ENCODE measurements around the gene ZNRF3. TPM values are rescaled to one million over a fixed set of nuclear protein-coding genes. Genes with fewer than 3 reads are reported as not detected.
"Not testable (repeated sequence)": the region's sequence is repeated elsewhere in the genome, so short reads cannot be mapped to it uniquely, and the experiment has no call there.

The ZNRF3 gene
- polyA plus RNA-seq, 1 donor from 2014 or later: 2.9 TPM

GRCh38 chr22:29037340-29037932 is 154.1 kb downstream of the ZNRF3 start:
- Histone ChIP-seq H3K9me2 (ENCODE audit: insufficient read depth, low read length) (no peaks in the 10 kb centered on the region), H3K79me2 (replicated peaks; ENCODE audit: insufficient read depth, low read length) (no peaks in the 10 kb centered on the region), H4K20me1 (ENCODE audit: insufficient read depth) (no peaks in the 10 kb centered on the region), H2AFZ (ENCODE audit: low read depth, low read length) (no peak overlapping the region), H3F3A (ENCODE audit: insufficient read depth, low read length, poor library complexity, severe bottlenecking) (no peaks in the 10 kb centered on the region), H3K9ac (ENCODE audit: low read length) (no peak overlapping the region), H3K4me2 (ENCODE audit: low read length) (no peak overlapping the region), H3K27me3 (ENCODE audit: insufficient read depth, low read depth, low read length) (no peaks in the 10 kb centered on the region), H3K36me3 (ENCODE audit: insufficient read depth, low read length) (no peaks in the 10 kb centered on the region), H3K27ac (ENCODE audit: low read length) (no peak overlapping the region), H3K4me3 (ENCODE audit: low read length) (no peak overlapping the region), H3K9me3 (ENCODE audit: low read length) (no peaks in the 10 kb centered on the region)
- TF ChIP-seq EZH2 (IDR thresholded peaks at IDR 0.05; ENCODE audit: borderline replicate concordance, insufficient read depth, low read length, poor library complexity, severe bottlenecking) (no peak), REST (IDR thresholded peaks at IDR 0.05; ENCODE audit: borderline replicate concordance) (no peak), MXI1 (conservative IDR thresholded peaks at IDR 0.05; ENCODE audit: poor library complexity, severe bottlenecking) (no peak), RAD21 (conservative IDR thresholded peaks at IDR 0.05) (no peak), SMC3 (conservative IDR thresholded peaks at IDR 0.05; ENCODE audit: poor library complexity) (no peak), TAF1 (IDR thresholded peaks at IDR 0.05; ENCODE audit: low read depth) (no peak), EP300 (conservative IDR thresholded peaks at IDR 0.05; ENCODE audit: poor library complexity, severe bottlenecking) (no peak), CTCF (IDR thresholded peaks at IDR 0.05; ENCODE audit: poor library complexity, severe bottlenecking) (no peak), POLR2AphosphoS5 (IDR thresholded peaks at IDR 0.05) (no peak)

GRCh38 chr22:29039148-29039547 is 155.8 kb downstream of the ZNRF3 start:
- H3K9me2 ChIP-seq (ENCODE audit: insufficient read depth, low read length): no peaks in the 10 kb centered on the region
- H2AFZ ChIP-seq (ENCODE audit: low read depth, low read length): no peak overlapping the region
- TF ChIP-seq TAF1 (IDR thresholded peaks at IDR 0.05; ENCODE audit: low read depth) (no peak), RAD21 (conservative IDR thresholded peaks at IDR 0.05) (no peak), SMC3 (conservative IDR thresholded peaks at IDR 0.05; ENCODE audit: poor library complexity) (no peak), EZH2 (IDR thresholded peaks at IDR 0.05; ENCODE audit: borderline replicate concordance, insufficient read depth, low read length, poor library complexity, severe bottlenecking) (no peak), REST (IDR thresholded peaks at IDR 0.05; ENCODE audit: borderline replicate concordance) (no peak), CTCF (IDR thresholded peaks at IDR 0.05; ENCODE audit: poor library complexity, severe bottlenecking) (no peak), EP300 (conservative IDR thresholded peaks at IDR 0.05; ENCODE audit: poor library complexity, severe bottlenecking) (no peak), MXI1 (conservative IDR thresholded peaks at IDR 0.05; ENCODE audit: poor library complexity, severe bottlenecking) (no peak), POLR2AphosphoS5 (IDR thresholded peaks at IDR 0.05) (no peak)
- H3K9me3 ChIP-seq (ENCODE audit: low read length): no peaks in the 10 kb centered on the region
- H3K4me2 ChIP-seq (ENCODE audit: low read length): no peak overlapping the region
- no peaks in the 10 kb centered on the region for H4K20me1 ChIP-seq (ENCODE audit: insufficient read depth)
- H3K79me2 ChIP-seq (replicated peaks; ENCODE audit: insufficient read depth, low read length): no peaks in the 10 kb centered on the region
- H3K36me3 ChIP-seq (ENCODE audit: insufficient read depth, low read length): no peaks in the 10 kb centered on the region
- no peak overlapping the region for H3K4me3 ChIP-seq (ENCODE audit: low read length)
- H3K27ac ChIP-seq (ENCODE audit: low read length): no peak overlapping the region
- H3K27me3 ChIP-seq (ENCODE audit: insufficient read depth, low read depth, low read length): no peaks in the 10 kb centered on the region
- H3F3A ChIP-seq (ENCODE audit: insufficient read depth, low read length, poor library complexity, severe bottlenecking): no peaks in the 10 kb centered on the region
- no peak overlapping the region for H3K9ac ChIP-seq (ENCODE audit: low read length)

- H3K9me3 ChIP-seq (ENCODE audit: low read length); H4K20me1 ChIP-seq (ENCODE audit: insufficient read depth); H3F3A ChIP-seq (ENCODE audit: insufficient read depth, low read length, poor library complexity, severe bottlenecking); H3K27ac ChIP-seq (ENCODE audit: low read length); H3K79me2 ChIP-seq (replicated peaks; ENCODE audit: insufficient read depth, low read length); H3K9me2 ChIP-seq (ENCODE audit: insufficient read depth, low read length); H3K4me3 ChIP-seq (ENCODE audit: low read length); H3K36me3 ChIP-seq (ENCODE audit: insufficient read depth, low read length); H3K4me2 ChIP-seq (ENCODE audit: low read length); H3K27me3 ChIP-seq (ENCODE audit: insufficient read depth, low read depth, low read length); H2AFZ ChIP-seq (ENCODE audit: low read depth, low read length); H3K9ac ChIP-seq (ENCODE audit: low read length): not testable (repeated sequence)
These were observed 156.3 kb downstream of the ZNRF3 start for GRCh38 chr22:29039684-29040083.
